ENCODE measurements around the gene ST3GAL2. TPM values are rescaled to one million over a fixed set of nuclear protein-coding genes. Genes with fewer than 3 reads are reported as not detected.

The ST3GAL2 gene
- total RNA-seq, 2 experiments from 2014 or later, result 44.6 to 61.0 TPM

DNA sequence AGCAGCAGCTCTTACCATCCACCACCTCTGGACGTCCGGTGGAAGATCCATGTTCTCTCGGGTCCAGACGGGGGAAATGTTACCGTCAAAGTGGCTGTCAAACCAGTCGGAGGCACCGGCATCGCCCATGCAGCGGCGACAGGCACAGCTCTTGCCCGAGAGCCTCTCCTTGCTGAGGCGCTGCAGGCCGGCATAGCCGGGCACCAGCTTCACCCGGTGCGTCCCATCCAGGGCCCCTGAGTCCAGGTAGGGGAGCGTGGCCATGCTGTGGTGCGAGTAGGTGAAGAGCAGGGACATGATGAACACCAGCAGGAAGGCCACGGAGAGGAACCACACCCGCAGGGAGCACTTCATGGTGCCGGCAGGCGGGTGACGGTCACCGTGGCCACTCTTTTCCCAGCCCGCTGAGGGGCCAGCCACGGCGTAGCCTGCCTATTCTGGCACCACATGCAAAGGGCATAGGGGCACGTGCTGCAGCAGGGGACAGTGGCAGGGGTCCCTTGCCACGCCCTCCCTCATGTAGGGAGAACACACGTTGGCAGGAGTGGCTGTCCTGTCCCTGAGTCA, 40.6 kb downstream of the ST3GAL2 start:
- Histone ChIP-seq H3K79me2 (ENCODE audit: insufficient read depth, low read depth, low read length) (peaks cover 22% of the 10 kb centered on the region), H3K9me3 (ENCODE audit: low read length) (no peaks in the 10 kb centered on the region), H3K4me3 (ENCODE audit: low read depth, low read length, poor library complexity, severe bottlenecking) (no peak overlapping the region), H4K20me1 (ENCODE audit: insufficient read depth, low read length) (no peaks in the 10 kb centered on the region), H3K4me1 (ENCODE audit: insufficient read depth, low read length, poor library complexity, severe bottlenecking) (peaks cover 29% of the 10 kb centered on the region), H3K27ac (ENCODE audit: low read depth, low read length, poor library complexity, severe bottlenecking) (no peak overlapping the region), H3K9me2 (ENCODE audit: insufficient read depth, low read length) (no peaks in the 10 kb centered on the region), H3K4me2 (ENCODE audit: low read length) (no peak overlapping the region), H2AFZ (ENCODE audit: low read length) (no peak overlapping the region), H3K36me3 (ENCODE audit: insufficient read depth, low read length) (peaks cover 73% of the 10 kb centered on the region)
- no TSS peak for BruUV-seq (replicated peaks)
- DNase-seq (ENCODE audit: low spot score), result no peak
- CTCF ChIA-PET (ENCODE audit: unreplicated experiment), result interaction anchor here (0.5 kb wide), 1 partner anchor 10 kb away, joined by 3 read pairs; no protein-coding TSS in a partner anchor
- POLR2A ChIA-PET, result interaction anchor here (0.9 kb wide), 1 partner anchor 17 kb away, joined by 3 read pairs; no protein-coding TSS in a partner anchor
- intact Hi-C loops (cut with micrococcal nuclease; ENCODE audit: unreplicated experiment), result no loop called here
- TF ChIP-seq CTCF (conservative IDR thresholded peaks at IDR 0.05; ENCODE audit: low read length), result no peak
- TF ChIP-seq EZH2phosphoT487 (IDR thresholded peaks at IDR 0.05; ENCODE audit: borderline replicate concordance, low read depth, low read length), result no peak

DNA sequence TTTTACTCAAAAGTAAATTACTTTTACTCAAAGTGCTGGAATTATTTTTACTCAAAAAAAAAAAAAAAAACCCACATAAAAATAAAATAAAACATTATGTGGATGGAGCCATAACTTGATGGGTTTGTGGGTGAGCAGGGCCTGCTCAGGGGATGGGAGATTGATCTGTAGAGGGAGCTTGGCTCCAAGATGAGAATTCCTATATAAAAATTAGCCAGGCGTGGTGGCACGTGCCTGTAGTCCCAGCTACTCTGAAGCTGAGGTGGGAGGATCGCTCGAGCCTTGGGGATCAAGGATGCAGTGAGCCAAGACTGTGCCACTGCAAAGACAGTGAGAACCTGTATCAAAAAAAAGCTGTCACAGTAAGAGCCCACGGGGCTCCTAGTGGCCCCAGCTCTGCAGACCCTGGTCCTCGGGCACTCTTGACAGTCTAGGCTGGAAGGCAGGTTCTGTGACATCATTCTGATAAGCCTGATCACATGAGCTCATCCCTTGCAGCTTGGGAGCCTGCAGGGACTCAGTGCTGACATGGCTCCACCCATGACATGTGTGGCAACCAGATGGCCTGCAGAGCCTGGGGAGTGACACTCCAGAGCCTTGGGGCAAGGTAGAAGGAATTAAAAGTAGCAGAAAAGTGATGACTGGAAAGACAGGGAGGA, 42.5 kb downstream of the ST3GAL2 start:
- H3K4me3 ChIP-seq (ENCODE audit: low read depth, low read length, poor library complexity, severe bottlenecking), result no peak overlapping the region
- H3K9me2 ChIP-seq (ENCODE audit: insufficient read depth, low read length), result no peaks in the 10 kb centered on the region
- no peaks in the 10 kb centered on the region for H3K9me3 ChIP-seq (ENCODE audit: low read length)
- peaks cover 79% of the 10 kb centered on the region for H3K36me3 ChIP-seq (ENCODE audit: insufficient read depth, low read length)
- no peak overlapping the region for H3K4me2 ChIP-seq (ENCODE audit: low read length)
- DNase-seq (ENCODE audit: low spot score), result no peak
- peak overlapping the region; percentile 8 for H3K27ac ChIP-seq (ENCODE audit: low read depth, low read length, poor library complexity, severe bottlenecking)
- H3K4me1 ChIP-seq (ENCODE audit: insufficient read depth, low read length, poor library complexity, severe bottlenecking), result peaks cover 13% of the 10 kb centered on the region
- ChIA-PET POLR2A (interaction anchor here (0.5 to 1.0 kb wide), 7 partner anchors 13 to 144 kb away, joined by 3 to 7 read pairs (median 4); partner anchors contain the start of gene FCSK), CTCF (ENCODE audit: unreplicated experiment) (interaction anchor here (0.9 kb wide), 1 partner anchor 10 kb away, joined by 3 read pairs; no protein-coding TSS in a partner anchor)
- BruUV-seq (replicated peaks), result no TSS peak
- TF ChIP-seq EZH2phosphoT487 (IDR thresholded peaks at IDR 0.05; ENCODE audit: borderline replicate concordance, low read depth, low read length) (no peak), CTCF (conservative IDR thresholded peaks at IDR 0.05; ENCODE audit: low read length) (no peak)
- H2AFZ ChIP-seq (ENCODE audit: low read length), result no peak overlapping the region
- intact Hi-C loops (cut with micrococcal nuclease; ENCODE audit: unreplicated experiment), result no loop called here
- 0 out of 2 replicates have a peak, but pooled peaks cover 3% of the 10 kb centered on the region for H3K79me2 ChIP-seq (ENCODE audit: insufficient read depth, low read depth, low read length)
- no peaks in the 10 kb centered on the region for H4K20me1 ChIP-seq (ENCODE audit: insufficient read depth, low read length)

All from OCI-LY7 (cell line).